Suppressor macrophage treated with lipopolysaccharide for 1 hour (primary cell): Measurements from ENCODE around the gene RXRA.

ENCODE experiments used
- DNase-seq, 3 donors: peaks; one replicate each; pipeline ENCODE4 v3.0.0-alpha.2; 2020 to 2022

RXRA gene

GRCh38 chr9:134356496-134357470, 30.5 kb downstream of the RXRA start:
- DNase-seq: no peak

- DNase-seq: no peak
These were observed 31.4 kb downstream of the RXRA start for GRCh38 chr9:134357631-134358025.

- no peak for DNase-seq
These were observed 31.9 kb downstream of the RXRA start for GRCh38 chr9:134358026-134358661.

- DNase-seq: peak; percentile 56 to 80 (median 56)
These were observed 32.5 kb downstream of the RXRA start for GRCh38 chr9:134358662-134359319.

GRCh38 chr9:134359493-134360179, 33.4 kb downstream of the RXRA start:
- DNase-seq: peak in 2 of 3 donors; percentile 32 to 62

- DNase-seq: peak; percentile 63 to 78 (median 65)
These were observed 34.0 kb downstream of the RXRA start for GRCh38 chr9:134360180-134360759.

GRCh38 chr9:134360897-134361296, 34.6 kb downstream of the RXRA start:
- no peak for DNase-seq

- no peak for DNase-seq
These were observed 35.2 kb downstream of the RXRA start for GRCh38 chr9:134361426-134361825.

GRCh38 chr9:134361843-134362414, 35.7 kb downstream of the RXRA start:
- DNase-seq: no peak

GRCh38 chr9:134363450-134363849, 37.2 kb downstream of the RXRA start:
- DNase-seq: no peak

GRCh38 chr9:134364391-134365114, 38.3 kb downstream of the RXRA start:
- no peak for DNase-seq

GRCh38 chr9:134365115-134365596, 38.9 kb downstream of the RXRA start:
- no peak for DNase-seq

GRCh38 chr9:134365791-134366222, 39.6 kb downstream of the RXRA start:
- DNase-seq: no peak

GRCh38 chr9:134366223-134367031, 40.2 kb downstream of the RXRA start:
- peak; percentile 78 to 83 (median 83) for DNase-seq

- no peak for DNase-seq
These were observed 40.8 kb downstream of the RXRA start for GRCh38 chr9:134367061-134367460.

- no peak for DNase-seq
These were observed 41.7 kb downstream of the RXRA start for GRCh38 chr9:134367791-134368490.

GRCh38 chr9:134368571-134368970, 42.3 kb downstream of the RXRA start:
- DNase-seq: no peak

GRCh38 chr9:134369416-134370212, 43.4 kb downstream of the RXRA start:
- no peak for DNase-seq

GRCh38 chr9:134370213-134370492, 43.9 kb downstream of the RXRA start:
- DNase-seq: no peak
